Omental fat pad (tissue), 4 donors: ENCODE data around the gene DOK1. TPM values are rescaled to one million over a fixed set of nuclear protein-coding genes. Genes with fewer than 3 reads are reported as not detected.

Experiments used
- ATAC-seq: fragments of 150-250 bp; one replicate; pipeline ENCODE4 v1.9.1; 2016; ENCODE audit warnings: mild to moderate bottlenecking, moderate library complexity; ENCODE audit not compliant: low FRiP score
- DNase-seq: peaks from one replicate; pipeline ENCODE4 v3.0.0-alpha.2; 2019; ENCODE audit warnings: low spot score
- CTCF ChIP-seq, 3 donors: fragments of 450-650 bp; IDR thresholded peaks; one replicate each; pipeline ENCODE4 v1.5.1; 2016 to 2017; ENCODE audit warnings: antibody characterized with exemption in 3 of 3, mild to moderate bottlenecking in 3 of 3, moderate library complexity in 2 of 3
- total RNA-seq, 4 donors: library from RNA; depleted of rRNA; stranded (reverse); fragments of >200 nt; gene quantifications; one replicate each; pipeline ENCODE4 v1.1.0, GENCODE V29; 2016

DOK1 gene
- total RNA-seq, 4 donors from 2014 or later: 16.0 to 39.4 (median 30.5) TPM

DNA sequence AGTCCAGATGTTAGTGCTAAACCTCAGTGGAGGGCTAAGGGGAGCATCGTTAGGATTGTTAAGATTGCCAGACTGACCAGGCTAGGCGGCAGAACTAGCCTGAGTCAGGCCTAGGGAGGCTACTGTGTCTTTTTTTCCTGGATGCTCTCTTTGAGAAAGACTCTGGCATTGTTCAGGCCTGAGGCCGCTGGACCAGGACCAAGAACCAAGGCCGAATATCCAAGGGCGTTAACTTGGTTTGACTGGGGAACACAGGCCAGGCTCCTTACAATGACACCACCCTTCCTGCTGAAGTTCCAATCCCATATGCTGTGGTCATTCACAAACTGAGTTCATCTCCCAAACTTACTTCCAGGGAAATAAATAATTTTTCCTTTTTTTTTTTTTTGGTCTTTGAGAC, 14.2 kb upstream of the DOK1 start:
- no peak for DNase-seq
- no peak for TF ChIP-seq CTCF (IDR thresholded peaks at IDR 0.05)
- ATAC-seq: no peak

DNA sequence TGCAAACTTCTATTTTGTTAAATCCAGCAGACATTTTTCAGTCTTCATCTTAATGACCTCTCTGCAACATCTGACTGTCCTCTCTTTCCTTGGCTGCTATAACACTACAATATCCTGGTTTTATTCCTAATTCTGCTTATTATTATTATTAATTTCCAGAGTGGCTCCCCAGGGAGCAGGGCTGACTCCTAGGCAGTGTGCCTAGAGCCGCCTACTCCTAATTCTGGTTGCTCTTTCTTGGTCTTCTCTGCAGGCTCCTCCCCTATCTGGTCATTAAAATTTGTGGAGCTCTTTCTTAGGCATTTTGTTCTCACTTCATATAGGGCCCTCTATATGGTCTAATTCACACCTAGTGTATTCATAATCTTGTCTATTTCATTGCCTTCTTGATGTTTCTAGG, 11.5 kb upstream of the DOK1 start:
- no peak for DNase-seq
- no peak for TF ChIP-seq CTCF (IDR thresholded peaks at IDR 0.05)
- ATAC-seq: no peak

- no peak for TF ChIP-seq CTCF (IDR thresholded peaks at IDR 0.05)
- no peak for ATAC-seq
- DNase-seq: no peak
Observed at GRCh38 chr2:74544634-74545033, 9.9 kb upstream of the DOK1 start.

DNA sequence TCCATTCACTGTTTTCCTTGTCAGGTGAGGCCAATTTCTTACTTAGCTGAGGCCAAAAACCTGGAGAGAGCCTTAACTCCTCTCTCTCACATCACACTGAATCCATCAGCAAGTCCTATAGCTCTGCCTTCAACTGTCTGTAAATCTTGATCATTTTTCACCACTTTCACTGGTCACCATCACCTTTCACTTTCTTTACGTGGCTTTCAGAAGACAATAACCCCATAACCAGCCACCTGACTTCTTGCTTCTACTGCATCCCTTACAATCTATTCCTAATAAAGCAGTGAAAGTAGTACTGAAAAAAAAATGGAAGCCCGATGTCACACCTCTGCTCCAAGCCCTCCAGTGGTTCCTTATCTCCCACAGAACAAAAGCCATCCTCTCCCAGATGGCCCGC, 8.5 kb upstream of the DOK1 start:
- ATAC-seq (no peak), DNase-seq (no peak)
- TF ChIP-seq CTCF (IDR thresholded peaks at IDR 0.05): no peak

DNA sequence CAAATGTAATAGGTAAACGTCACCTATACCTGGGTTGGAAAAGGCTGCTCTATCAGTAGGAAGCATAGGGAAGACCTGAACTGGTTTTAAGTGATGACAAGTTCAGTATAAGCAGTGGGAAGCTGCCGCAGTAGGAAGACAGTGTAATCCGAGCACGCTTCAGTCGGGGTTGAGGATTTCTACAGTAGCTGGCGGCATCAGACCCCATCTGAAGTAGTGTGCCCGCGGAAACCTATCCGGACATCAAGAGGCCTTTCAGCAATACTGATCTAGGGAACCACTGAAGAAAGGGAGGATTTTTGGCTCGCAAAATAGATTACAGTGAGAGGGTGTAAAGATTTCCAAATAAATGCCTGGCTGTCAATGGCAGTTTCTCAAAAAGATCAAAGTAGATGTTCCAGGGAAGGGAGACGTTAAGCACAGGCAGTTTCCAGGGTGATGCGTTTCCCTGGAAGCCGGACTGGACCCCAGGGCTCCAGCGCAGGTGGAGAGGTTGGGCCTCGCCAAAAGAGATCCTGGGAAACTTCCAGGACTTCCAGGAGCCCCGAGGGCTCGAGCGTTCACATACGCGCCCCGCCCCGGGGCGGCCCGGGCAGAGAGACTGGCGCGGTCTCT, 6.1 kb upstream of the DOK1 start:
- ATAC-seq (peak; percentile 49), DNase-seq (no peak)
- TF ChIP-seq CTCF (IDR thresholded peaks at IDR 0.05): no peak

- DNase-seq (no peak), ATAC-seq (peak; percentile 79)
- TF ChIP-seq CTCF (IDR thresholded peaks at IDR 0.05): no peak
Observed at GRCh38 chr2:74548900-74549826, 5.4 kb upstream of the DOK1 start.
